HS-5 (cell line): Measurements from ENCODE around the gene GRB2.
A peak's percentile ranks its signal among the peaks of the same experiment; 100 is the strongest.

Experiments used
- DNase-seq: peaks from one replicate; pipeline ENCODE4 v3.0.0-alpha.2; 2012; ENCODE audit warnings: low read depth

Gene GRB2

GRCh38 chr17:75412455-75413317, 7.2 kb upstream of the GRB2 start:
- no peak for DNase-seq

- DNase-seq = no peak
These were observed 6.0 kb upstream of the GRB2 start for GRCh38 chr17:75411328-75412067.

GRCh38 chr17:75410141-75410540, 4.7 kb upstream of the GRB2 start:
- no peak for DNase-seq

GRCh38 chr17:75407655-75408352, 2.3 kb upstream of the GRB2 start:
- DNase-seq = no peak

GRCh38 chr17:75406222-75406615, 741 bp upstream of the GRB2 start:
- no peak for DNase-seq

GRCh38 chr17:75404731-75405364, 630 bp downstream of the GRB2 start:
- no peak for DNase-seq

GRCh38 chr17:75404223-75404730, 1.2 kb downstream of the GRB2 start:
- no peak for DNase-seq

- DNase-seq = no peak
These were observed 2.3 kb downstream of the GRB2 start for GRCh38 chr17:75403131-75403530.

- no peak for DNase-seq
These were observed 3.5 kb downstream of the GRB2 start for GRCh38 chr17:75402026-75402425.

- no peak for DNase-seq
These were observed 5.0 kb downstream of the GRB2 start for GRCh38 chr17:75400326-75400939.

GRCh38 chr17:75398279-75398678, 7.2 kb downstream of the GRB2 start:
- no peak for DNase-seq

GRCh38 chr17:75397217-75397616, 8.3 kb downstream of the GRB2 start:
- no peak for DNase-seq

- no peak for DNase-seq
These were observed 8.7 kb downstream of the GRB2 start for GRCh38 chr17:75396796-75397195.

GRCh38 chr17:75396025-75396424, 9.5 kb downstream of the GRB2 start:
- DNase-seq = no peak

GRCh38 chr17:75394332-75394918, 11.1 kb downstream of the GRB2 start:
- DNase-seq = no peak

- peak; percentile 94 for DNase-seq
These were observed 11.8 kb downstream of the GRB2 start for GRCh38 chr17:75393523-75394331.

GRCh38 chr17:75392559-75392958, 12.9 kb downstream of the GRB2 start:
- DNase-seq = no peak

GRCh38 chr17:75390982-75391381, 14.5 kb downstream of the GRB2 start:
- DNase-seq = no peak

- DNase-seq = no peak
These were observed 16.9 kb downstream of the GRB2 start for GRCh38 chr17:75388476-75389030.

- no peak for DNase-seq
These were observed 17.7 kb downstream of the GRB2 start for GRCh38 chr17:75387771-75388170.
